M059J (cell line): ENCODE results near the gene RPL38. TPM values are rescaled to one million over a fixed set of nuclear protein-coding genes. Genes with fewer than 3 reads are reported as not detected.
"Not testable (repeated sequence)": the region's sequence is repeated elsewhere in the genome, so short reads cannot be mapped to it uniquely, and the experiment has no call there.

Experiments used
- DNase-seq: peaks from one replicate; pipeline ENCODE4 v3.0.0-alpha.2; 2012; ENCODE audit warnings: low read depth
- total RNA-seq: library from RNA; depleted of rRNA; stranded (reverse); fragments of >200 nt; shearing (Covaris generic); gene quantifications from 2 replicates; pipeline ENCODE4 v1.2.3, GENCODE V29; 2014

Gene RPL38
- total RNA-seq, 1 experiment from 2014 or later: 515 TPM

DNA sequence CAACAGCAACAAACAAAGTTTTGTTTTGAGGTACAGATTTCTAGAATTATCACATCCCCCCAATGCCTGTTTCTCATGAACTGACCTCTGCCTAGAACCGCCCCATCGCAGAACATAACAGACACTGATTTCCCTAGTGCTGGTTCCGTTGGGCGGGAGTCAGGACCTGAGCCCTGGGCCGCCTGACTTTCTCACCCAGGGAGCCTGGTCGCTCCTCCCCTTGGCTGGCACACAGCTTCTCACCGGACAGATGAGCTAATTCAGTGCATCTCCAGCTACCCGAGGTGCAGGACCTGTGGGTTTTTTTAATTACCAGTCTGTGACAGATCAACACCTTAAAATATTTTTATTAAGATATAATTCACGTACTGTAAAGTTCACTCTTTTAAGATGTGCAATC, 20.1 kb upstream of the RPL38 start:
- no peak for DNase-seq

DNA sequence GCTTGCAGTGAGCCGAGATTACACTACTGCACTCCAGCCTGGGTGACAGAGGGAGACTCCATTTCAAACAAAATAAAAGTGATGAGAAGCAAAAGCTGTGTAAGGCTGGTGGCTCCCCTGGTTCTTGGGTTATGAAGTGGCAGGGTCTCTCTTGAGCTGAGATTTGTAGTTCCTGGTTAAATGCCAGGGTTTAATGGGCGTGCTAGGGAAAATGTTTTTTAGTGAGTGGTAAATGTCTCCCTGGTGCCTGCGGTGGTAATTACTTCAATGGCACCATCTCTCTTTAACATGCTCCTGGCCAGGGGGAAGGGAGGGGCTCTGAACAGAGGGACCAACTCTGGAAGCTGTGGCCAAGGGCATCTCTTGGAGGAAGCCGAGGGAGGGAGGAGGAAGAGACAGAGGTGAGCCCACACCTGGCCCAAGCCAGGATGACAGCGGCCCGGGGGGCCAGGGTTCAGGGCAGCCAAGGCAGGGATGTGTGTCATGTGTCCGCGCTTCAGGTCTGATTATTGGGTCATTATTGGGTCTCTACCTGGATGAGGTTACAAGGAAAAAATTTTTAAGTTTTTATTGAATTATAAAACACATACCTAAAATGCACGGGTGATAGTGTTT, 17.8 kb upstream of the RPL38 start:
- DNase-seq: no peak

DNA sequence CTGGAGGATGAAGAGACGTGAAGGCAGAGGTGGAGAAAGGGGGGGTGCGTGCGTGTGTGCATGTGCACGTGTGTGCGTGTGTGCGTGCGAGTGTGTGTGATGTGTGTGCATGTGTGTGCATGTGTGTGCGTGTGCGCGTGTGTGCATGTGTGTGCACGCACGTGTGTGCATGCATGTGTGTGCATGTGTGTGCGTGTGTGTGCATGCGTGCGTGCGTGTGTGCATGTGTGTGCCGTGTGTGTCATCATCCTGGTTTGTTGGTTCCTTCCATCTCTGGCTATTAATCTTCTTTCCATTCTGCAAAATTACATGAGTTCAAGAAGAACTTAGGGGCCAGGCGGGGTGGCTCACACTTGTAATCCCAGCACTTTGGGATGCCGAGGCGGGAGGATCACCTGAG, 17.0 kb upstream of the RPL38 start:
- no peak for DNase-seq

DNA sequence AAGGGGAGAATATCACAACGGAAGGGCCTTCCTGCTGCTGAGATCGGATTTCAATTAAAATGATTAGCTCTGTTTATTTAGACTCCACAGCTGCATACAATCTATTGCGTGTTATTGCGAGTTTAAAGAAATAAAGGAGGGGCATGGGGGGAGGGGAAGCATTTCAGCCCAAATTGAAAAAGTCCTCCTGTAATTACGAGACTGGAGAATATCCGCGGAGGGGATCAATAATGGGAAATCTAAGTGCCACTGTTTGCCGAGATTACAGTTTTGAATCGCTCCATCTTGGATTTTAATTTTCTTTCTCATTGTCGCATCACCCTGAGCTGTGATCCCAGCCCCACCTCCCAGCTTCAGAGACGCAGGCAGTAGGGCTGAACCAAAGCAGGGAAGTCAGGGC, 15.7 kb upstream of the RPL38 start:
- no peak for DNase-seq

DNA sequence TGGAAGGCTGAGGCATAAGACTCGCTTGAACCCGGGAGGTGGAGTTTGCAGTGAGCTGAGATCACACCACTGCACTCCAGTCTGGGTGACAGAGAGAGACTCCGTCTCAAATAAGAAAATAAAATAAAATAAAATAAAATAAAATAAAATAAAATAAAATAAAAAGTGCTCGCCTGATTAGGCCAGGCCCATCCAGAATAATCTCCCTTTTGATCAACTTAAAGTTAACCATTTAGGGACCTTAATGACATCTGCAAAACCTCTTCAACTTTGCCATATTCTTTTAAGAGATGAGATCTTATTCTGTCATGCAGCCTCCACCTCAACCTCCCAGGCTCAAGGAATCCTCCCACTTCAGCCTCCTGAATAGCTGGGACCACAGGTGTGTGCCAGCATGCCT, 14.8 kb upstream of the RPL38 start:
- not testable (repeated sequence) for DNase-seq

DNA sequence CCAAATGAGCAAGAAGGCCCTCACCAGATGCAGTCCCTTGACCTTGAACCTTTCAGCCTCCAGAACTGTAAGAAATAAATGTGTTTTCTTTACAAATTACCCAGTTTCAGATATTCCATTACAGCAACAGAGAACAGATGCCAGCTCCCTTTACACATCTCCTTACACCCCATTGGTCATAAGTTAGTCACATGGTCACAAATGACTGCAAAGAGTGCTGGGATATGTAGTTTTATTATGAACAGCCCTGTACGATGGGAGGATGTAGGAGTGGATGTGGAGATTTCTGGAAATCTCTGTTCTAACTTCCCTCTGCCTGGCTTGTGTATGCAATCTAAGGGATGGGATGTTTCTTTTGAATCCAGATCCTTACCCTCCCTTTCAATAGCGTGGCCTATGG, 13.3 kb upstream of the RPL38 start:
- DNase-seq: peak; percentile 51

DNA sequence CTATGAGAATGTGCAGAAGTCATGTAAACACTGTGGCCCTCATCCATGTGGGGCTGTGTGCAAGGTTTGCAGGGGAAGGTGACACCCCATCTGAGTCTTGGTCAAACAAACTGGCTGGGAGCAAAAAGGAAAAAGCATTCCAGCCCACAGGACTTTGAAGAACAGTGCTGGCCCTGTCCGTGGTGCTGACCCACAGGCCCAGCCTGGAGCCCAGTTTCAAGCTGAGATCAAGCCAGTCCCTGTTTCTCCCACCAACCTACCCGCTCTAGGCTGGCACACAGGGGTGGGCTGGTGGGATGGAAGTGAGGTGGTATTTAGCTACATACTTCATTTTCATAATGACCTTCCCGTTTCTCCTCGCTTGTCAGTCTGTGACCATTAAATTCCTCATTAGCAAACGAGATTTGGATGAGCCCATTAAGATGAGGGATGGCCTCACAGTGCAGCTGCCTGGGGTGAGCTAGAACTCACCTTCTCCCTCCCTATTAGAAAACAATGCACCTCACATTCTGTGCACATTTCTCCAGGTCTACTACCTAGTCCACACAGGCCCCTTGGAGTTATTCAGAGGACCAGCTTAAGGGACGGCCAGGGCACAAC, 12.6 kb upstream of the RPL38 start:
- no peak for DNase-seq

DNA sequence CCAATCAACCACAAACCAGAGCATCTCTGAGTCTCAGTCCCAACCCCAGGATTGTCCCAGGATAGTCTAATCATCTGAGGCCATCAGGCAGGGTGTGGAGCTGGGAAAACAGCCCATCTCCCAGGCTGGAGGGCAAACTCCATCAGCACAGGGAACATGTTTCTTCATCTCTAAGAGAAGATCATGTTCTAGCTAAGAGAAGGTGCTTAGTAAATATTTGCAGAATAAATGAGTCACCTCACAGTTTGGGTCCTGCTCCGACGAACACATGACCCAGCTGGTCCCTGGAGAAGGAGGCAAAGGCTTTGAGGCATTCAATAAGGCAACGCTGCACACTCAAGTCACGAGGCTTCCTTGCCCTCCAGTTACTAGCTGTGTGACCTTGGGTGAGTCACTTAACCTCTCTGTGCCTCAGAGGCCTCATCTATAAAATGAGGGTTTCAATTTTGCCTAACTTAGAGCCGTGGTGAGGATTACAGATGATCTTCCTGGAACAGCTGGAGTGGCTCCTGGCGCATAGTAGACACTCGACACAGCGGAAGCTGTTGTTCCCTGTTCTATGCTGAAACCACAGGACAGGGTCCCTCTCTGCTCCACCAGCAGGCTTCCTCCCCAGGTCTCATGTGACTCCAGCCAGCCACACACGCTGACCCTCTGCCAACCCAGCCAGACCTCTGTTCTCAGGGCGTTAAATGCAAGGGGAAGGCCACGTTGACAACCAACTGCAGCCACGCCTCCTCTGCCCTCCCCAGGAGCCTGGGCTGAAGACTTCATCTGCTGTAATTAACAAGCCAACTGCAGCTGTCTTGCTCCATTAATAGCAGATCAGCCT, 10.3 kb upstream of the RPL38 start:
- no peak for DNase-seq

DNA sequence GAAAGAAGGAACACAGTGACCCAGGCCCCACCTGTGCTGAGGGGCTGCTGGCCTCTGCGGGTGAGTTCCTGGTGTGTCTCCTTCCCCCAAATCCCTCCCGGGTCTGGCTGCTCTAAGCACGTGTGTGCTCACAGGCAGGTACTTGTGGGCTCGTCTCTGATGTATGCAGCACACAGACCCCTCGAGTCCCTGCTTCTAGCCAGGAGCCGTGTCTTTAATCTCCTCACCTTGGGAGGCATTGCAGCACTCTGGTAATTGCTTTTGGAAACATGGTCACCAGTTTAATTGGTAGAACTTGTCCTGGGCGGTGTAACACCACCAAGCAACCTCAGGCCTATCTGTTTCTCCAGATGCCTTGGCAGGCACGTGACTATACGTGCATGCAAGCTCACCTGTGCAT, 8.8 kb upstream of the RPL38 start:
- no peak for DNase-seq

DNA sequence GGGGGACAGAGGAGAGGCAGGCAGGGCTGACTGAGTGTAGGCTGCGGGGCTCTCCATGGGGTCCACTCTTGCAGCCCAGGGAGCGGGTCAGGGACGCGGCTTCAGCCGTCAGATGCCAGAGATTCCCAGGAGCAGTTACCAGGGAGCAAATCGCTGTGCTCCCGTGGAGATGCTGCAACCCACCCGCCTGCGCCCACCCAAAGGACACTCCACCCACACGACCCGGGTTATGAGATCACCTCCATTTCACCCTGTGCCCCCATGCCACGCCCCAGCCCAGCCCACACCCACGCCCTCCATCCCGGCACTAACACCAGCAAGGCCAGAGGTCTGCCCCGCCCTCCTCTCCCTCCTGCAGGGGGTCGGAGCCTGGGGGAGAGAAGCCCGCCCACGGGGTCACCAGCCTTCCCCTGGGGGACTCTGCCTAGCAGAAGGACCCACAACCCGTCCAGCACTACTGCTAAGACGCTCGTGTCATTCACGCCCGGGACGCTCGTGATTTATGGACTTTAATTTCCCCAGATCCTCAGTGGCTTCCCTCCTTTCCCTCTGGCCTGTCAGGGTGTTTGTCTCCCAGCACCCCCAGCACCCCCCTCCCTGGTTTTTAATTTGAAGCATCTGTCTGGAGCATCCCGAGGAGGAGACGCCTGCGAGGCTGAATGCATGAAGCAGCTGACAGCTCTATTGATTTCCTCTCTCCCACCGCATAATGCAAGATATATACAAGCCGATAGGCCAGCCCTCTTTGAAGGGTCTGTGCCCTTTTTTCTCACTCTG, 6.7 kb upstream of the RPL38 start:
- no peak for DNase-seq

DNA sequence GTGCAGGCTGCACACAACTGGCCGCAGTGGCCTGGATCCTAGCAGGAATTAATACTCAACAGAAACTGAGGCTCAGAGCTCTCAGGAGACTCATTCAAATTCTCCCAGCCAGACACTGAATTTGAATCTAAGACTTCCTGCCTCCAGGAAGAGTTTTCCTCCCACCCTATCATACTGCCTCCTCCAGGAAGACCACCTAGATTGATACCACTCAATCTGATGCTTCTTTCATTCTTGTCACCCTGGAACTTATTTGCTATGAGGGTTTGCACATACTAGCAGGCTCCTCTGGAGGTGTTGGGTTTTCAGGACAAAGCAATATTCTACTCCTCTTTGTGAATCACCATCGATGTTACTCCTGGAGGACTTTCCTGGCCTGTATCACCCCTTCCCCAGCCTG, 5.7 kb upstream of the RPL38 start:
- no peak for DNase-seq

DNA sequence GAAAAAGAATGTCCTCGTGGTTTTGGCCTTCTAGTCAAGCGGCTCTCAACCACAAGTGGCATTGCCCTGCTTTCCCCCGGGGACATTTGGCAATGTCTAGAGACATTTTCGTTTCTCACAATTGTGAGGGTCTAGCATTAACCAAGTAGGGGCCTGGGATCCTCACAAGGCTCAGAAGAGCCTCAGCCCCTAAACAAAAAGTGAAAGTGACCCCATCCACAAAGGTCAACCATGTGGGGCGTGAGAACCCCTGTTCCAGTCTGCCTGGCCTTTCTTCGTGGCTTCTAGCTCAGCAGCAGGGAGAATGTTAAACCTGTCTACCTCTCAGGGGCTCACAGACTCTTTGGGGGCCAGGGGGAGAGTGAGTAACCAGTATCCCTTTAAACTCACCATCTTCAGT, 4.8 kb upstream of the RPL38 start:
- DNase-seq: no peak

DNA sequence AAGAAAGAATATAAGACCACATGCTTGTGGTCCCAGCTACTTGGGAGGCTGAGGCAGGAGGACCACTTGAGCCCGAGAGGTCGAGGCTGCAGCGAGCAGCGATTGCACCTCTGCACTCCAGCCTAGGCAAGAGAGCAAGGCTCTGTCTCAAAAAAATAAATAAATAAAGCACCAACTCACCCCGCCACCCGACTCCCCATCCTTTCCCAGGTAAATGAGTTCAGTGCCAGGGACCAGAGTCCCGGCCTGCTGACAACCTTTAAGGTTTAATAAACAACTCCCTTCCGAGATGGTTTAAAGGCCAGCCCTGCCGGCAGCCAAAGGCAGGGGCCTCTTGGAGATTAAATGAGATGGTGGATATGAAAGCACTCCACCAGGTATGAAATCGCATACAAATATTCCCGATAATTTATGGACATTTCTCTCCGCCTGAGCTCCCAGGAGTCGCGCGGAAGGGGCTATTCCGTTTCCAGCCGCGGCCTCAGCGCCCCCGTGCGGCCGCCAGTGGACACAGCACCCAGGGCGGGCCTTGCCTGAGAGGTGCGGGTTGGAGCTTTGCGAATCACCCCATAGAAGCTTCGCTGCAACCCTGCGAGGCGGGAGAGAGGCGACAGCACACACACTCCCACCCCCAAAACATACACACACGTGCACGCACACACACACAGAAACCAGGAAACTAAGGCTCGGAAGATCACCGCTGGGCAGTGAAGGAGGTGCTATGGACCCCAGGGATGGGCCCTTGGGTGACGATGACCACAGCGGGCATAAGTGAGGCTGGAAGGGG, 4.0 kb upstream of the RPL38 start:
- DNase-seq: peak; percentile 49

DNA sequence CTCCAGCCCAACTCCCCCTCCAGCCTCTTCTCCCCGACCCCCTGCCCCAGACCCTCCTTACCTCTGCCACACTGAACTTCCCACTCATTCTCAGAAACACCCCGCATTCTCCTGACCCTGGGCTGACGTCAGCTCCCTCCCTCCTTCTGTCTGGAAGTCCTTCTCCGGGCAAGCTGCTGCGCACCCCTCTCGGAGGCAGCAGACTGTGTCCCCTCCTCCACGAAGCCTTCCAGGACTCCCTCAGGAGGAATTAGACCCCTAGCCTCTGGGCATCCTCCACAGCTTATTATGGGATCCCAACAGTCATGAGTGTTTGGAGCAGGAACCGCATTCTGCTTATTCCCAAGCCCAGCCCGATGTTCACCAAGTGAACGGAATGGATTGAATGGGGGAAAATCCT, 3.4 kb upstream of the RPL38 start:
- no peak for DNase-seq

DNA sequence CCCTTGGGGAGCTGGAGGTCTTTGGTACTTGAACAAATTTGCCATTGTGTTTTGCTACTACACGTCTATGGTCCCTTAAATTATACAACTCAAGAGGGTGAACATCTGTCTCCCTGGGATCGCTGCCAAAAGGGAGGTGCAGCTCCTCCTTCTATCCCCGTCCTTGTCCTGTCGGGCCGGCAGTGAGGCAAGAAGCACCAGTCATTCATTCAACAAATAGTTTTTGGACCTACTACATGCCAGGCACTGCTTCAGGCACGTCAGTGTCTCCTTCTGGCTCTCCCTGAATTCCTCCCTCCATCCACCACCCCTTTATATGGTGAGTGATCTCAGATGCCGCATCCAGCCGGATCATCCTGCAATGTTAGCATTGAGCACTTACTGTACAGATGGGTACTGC, 2.2 kb upstream of the RPL38 start:
- no peak for DNase-seq

DNA sequence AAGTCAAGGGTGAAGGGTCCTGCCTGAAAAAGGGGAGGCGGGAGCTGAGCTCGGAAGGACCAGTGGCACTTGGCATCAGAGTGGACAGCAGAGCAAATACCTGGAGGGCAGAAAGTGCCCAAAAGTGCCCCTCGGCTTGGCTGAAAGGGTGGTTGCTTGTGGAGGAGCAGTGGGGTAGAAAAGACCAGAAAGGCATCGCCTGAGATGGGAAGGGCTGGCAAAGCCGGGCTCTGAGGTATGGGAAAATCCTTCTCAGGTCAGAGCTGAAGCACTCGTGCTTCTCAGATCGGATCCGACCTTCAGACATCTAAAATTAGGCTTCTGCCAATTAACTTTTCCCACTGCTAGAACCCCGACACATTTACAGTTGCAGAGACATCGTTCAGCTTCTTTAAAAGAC, 1.5 kb upstream of the RPL38 start:
- no peak for DNase-seq

DNA sequence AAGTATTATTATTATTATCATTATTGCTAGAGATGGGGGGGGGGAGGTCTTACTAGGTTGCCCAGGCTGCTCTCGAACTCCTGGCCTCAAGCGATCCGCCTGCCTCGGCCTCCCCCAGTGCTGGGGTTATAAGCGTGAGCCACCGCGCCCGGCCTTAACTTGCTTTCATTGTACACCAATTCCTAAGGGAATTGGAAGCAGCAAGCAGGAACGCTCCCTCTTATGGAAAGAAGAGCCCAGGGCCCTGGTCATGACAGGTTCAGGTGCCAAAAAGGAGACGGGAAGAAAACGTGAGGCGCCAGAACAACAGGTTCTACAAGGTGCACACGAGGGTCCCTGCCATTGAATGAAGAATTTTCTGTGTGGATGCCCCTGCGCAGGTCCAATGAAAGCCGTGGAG, 540 bp upstream of the RPL38 start:
- no peak for DNase-seq

DNA sequence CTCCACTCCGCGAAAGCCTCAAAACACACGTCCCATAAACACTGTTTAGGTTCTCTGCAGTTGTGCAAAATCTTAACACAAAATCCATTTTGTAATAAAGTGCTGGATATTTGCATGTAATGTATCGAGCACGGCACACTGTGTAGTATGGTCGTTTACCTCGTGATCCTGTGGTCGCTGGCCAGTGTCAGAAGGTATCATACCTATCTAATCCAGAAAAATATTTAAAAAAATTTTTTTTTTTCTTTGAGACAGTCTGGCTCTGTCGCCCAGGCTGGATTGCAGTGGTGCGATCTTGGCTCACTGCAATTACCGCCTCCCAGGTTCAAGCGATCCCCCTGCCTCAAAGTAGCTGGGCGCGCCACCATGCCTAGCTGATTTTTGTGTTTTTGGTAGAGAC, 996 bp downstream of the RPL38 start:
- DNase-seq: no peak

DNA sequence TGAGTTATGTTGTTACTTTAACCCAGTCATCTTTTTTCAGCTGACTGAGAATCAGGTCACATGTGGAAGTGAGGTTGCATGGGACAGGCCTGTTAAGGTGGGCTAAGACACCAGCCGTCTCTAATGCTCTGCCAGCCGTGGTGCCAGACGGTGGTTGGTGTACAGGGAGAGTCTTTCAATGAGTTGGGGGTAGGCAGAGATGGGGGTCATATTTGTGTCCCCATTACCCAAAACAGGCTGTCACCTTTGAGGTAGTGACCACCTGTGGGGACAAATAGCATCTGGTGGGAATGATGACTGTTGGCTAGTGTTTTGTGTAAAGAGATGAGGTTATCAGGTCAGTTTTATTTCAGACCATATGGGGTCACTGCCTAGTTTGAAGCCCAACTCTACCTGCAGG, 1.8 kb downstream of the RPL38 start:
- no peak for DNase-seq

DNA sequence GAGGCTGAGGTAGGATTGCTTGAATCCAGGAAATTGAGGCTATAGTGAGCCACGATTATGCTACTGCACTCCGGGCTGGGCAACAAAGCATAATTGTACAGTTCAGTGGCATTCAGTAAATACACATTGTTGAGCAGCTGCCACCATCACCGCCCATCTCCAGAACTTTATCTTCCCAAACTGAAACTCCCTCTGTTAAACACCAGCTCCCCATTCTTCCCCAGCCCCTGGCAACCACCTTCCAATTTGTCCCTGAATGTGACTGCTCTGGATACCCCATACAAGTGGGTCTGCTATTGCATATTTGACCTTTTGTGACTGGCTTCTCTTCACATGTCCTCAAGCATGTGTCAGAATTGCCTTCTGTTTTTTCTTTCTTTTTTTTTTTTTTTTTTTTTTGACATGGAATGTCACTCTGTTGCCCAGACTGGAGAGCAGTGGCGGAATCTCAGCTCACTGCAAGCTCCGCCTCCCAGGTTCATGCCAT, 2.9 kb downstream of the RPL38 start:
- DNase-seq: no peak
